ENCODE data around the gene PRKAG3.
"Not testable (repeated sequence)": the region's sequence is repeated elsewhere in the genome, so short reads cannot be mapped to it uniquely, and the experiment has no call there.

Gene PRKAG3

GRCh38 chr2:218850796-218851195 is 19.2 kb upstream of the PRKAG3 start:
- in situ Hi-C loops (cut with MboI; ENCODE audit: low pct_unique_long_range_greater_than_20kb, low sequenced_read_pairs): no loop called here

GRCh38 chr2:218849721-218850120 is 18.1 kb upstream of the PRKAG3 start:
- in situ Hi-C loops (cut with MboI; ENCODE audit: low pct_unique_long_range_greater_than_20kb, low sequenced_read_pairs): no loop called here
- no peak for DNase-seq

More at GRCh38 chr2:218850796-218851195, 19.2 kb upstream of the PRKAG3 start:
- no peak for DNase-seq

GRCh38 chr2:218846963-218847362 is 15.4 kb upstream of the PRKAG3 start:
- DNase-seq; in situ Hi-C loops (cut with MboI; ENCODE audit: low pct_unique_long_range_greater_than_20kb, low sequenced_read_pairs): not testable (repeated sequence)

- in situ Hi-C loops (cut with MboI; ENCODE audit: low pct_unique_long_range_greater_than_20kb, low sequenced_read_pairs); DNase-seq: not testable (repeated sequence)
Observed at GRCh38 chr2:218844334-218844733, 12.7 kb upstream of the PRKAG3 start.

- in situ Hi-C loops (cut with MboI; ENCODE audit: low pct_unique_long_range_greater_than_20kb, low sequenced_read_pairs): no loop called here
- no peak for DNase-seq
Observed at GRCh38 chr2:218839888-218840287, 8.3 kb upstream of the PRKAG3 start.

GRCh38 chr2:218839430-218839829 is 7.8 kb upstream of the PRKAG3 start:
- DNase-seq: no peak
- in situ Hi-C loops (cut with MboI; ENCODE audit: low pct_unique_long_range_greater_than_20kb, low sequenced_read_pairs): no loop called here

- in situ Hi-C loops (cut with MboI; ENCODE audit: low pct_unique_long_range_greater_than_20kb, low sequenced_read_pairs): no loop called here
- DNase-seq: no peak
Observed at GRCh38 chr2:218837495-218837894, 5.9 kb upstream of the PRKAG3 start.

GRCh38 chr2:218834685-218835084 is 3.1 kb upstream of the PRKAG3 start:
- no peak for DNase-seq
- in situ Hi-C loops (cut with MboI; ENCODE audit: low pct_unique_long_range_greater_than_20kb, low sequenced_read_pairs): no loop called here

GRCh38 chr2:218833023-218833609 is 1.5 kb upstream of the PRKAG3 start:
- no peak for DNase-seq
- in situ Hi-C loops (cut with MboI; ENCODE audit: low pct_unique_long_range_greater_than_20kb, low sequenced_read_pairs): no loop called here

GRCh38 chr2:218832520-218832919 is 917 bp upstream of the PRKAG3 start:
- in situ Hi-C loops (cut with MboI; ENCODE audit: low pct_unique_long_range_greater_than_20kb, low sequenced_read_pairs): no loop called here
- DNase-seq: no peak

- in situ Hi-C loops (cut with MboI; ENCODE audit: low pct_unique_long_range_greater_than_20kb, low sequenced_read_pairs): no loop called here
- DNase-seq: no peak
Observed at GRCh38 chr2:218832081-218832480, 478 bp upstream of the PRKAG3 start.

GRCh38 chr2:218830526-218831306 is 887 bp downstream of the PRKAG3 start:
- DNase-seq: no peak
- in situ Hi-C loops (cut with MboI; ENCODE audit: low pct_unique_long_range_greater_than_20kb, low sequenced_read_pairs): no loop called here

GRCh38 chr2:218829868-218830451 is 1.6 kb downstream of the PRKAG3 start:
- DNase-seq: no peak

GRCh38 chr2:218828477-218828778 is 3.2 kb downstream of the PRKAG3 start:
- in situ Hi-C loops (cut with MboI; ENCODE audit: low pct_unique_long_range_greater_than_20kb, low sequenced_read_pairs): no loop called here

More at GRCh38 chr2:218829868-218830451, 1.6 kb downstream of the PRKAG3 start:
- in situ Hi-C loops (cut with MboI; ENCODE audit: low pct_unique_long_range_greater_than_20kb, low sequenced_read_pairs): no loop called here

GRCh38 chr2:218827701-218828476 is 3.7 kb downstream of the PRKAG3 start:
- in situ Hi-C loops (cut with MboI; ENCODE audit: low pct_unique_long_range_greater_than_20kb, low sequenced_read_pairs): no loop called here

More at GRCh38 chr2:218828477-218828778, 3.2 kb downstream of the PRKAG3 start:
- DNase-seq: no peak

GRCh38 chr2:218826791-218827190 is 4.8 kb downstream of the PRKAG3 start:
- DNase-seq: no peak
- in situ Hi-C loops (cut with MboI; ENCODE audit: low pct_unique_long_range_greater_than_20kb, low sequenced_read_pairs): no loop called here

More at GRCh38 chr2:218827701-218828476, 3.7 kb downstream of the PRKAG3 start:
- no peak for DNase-seq

GRCh38 chr2:218824004-218824403 is 7.6 kb downstream of the PRKAG3 start:
- in situ Hi-C loops (cut with MboI; ENCODE audit: low pct_unique_long_range_greater_than_20kb, low sequenced_read_pairs): no loop called here
- DNase-seq: no peak

GRCh38 chr2:218823196-218823855 is 8.3 kb downstream of the PRKAG3 start:
- DNase-seq: no peak
- in situ Hi-C loops (cut with MboI; ENCODE audit: low pct_unique_long_range_greater_than_20kb, low sequenced_read_pairs): no loop called here

- in situ Hi-C loops (cut with MboI; ENCODE audit: low pct_unique_long_range_greater_than_20kb, low sequenced_read_pairs): no loop called here
- DNase-seq: no peak
Observed at GRCh38 chr2:218822622-218823021, 9.0 kb downstream of the PRKAG3 start.
